HepG2 (cell line): ENCODE results near the gene CD81. TPM values are rescaled to one million over a fixed set of nuclear protein-coding genes. Genes with fewer than 3 reads are reported as not detected.
A peak's percentile ranks its signal among the peaks of the same experiment; 100 is the strongest.

ENCODE experiments used
- ASH2L ChIP-seq: fragments of 300-600, 200-600 bp; sonication (generic); IDR thresholded peaks from 2 replicates; pipeline ENCODE4 v1.7.0; 2017; ENCODE audit warnings: low read depth, mild to moderate bottlenecking, moderate library complexity, mixed read lengths, low read length; ENCODE audit not compliant: insufficient read length
- ELF1 ChIP-seq: sonication (generic); formaldehyde crosslinking; IDR thresholded peaks from 2 replicates; pipeline ENCODE4 v1.4.0; 2020; ENCODE audit warnings: missing genetic modification reagents
- FOXJ3 ChIP-seq: sonication (generic); formaldehyde crosslinking; IDR thresholded peaks from 2 replicates; pipeline ENCODE4 v1.4.0; 2020; ENCODE audit warnings: missing genetic modification reagents, mild to moderate bottlenecking, borderline replicate concordance
- HNF1A ChIP-seq, 2 experiments: sonication (generic) in 1 of 2; formaldehyde crosslinking in 1 of 2; IDR thresholded peaks; 2 replicates each; pipeline versions ENCODE4 v1.4.0 to v1.6.1; 2016 to 2020; ENCODE audit warnings: borderline replicate concordance in 1 of 2, low read depth in 1 of 2, mild to moderate bottlenecking in 1 of 2, missing genetic modification reagents in 1 of 2
- REPIN1 ChIP-seq: sonication (generic); formaldehyde crosslinking; IDR thresholded peaks from 2 replicates; pipeline ENCODE4 v1.8.0; 2022; ENCODE audit warnings: missing genetic modification reagents, low read depth, mild to moderate bottlenecking, borderline replicate concordance
- ZBTB20 ChIP-seq: sonication (generic); formaldehyde crosslinking; IDR thresholded peaks from 2 replicates; pipeline ENCODE4 v1.8.1; 2023; ENCODE audit warnings: missing genetic modification reagents, low read depth, mild to moderate bottlenecking, borderline replicate concordance
- ZBTB26 ChIP-seq: IDR thresholded peaks from 2 replicates; pipeline ENCODE4 v1.6.1; 2016; ENCODE audit warnings: missing compliant biosample characterization, missing genetic modification reagents, borderline replicate concordance
- ZBTB34 ChIP-seq: sonication (generic); formaldehyde crosslinking; IDR thresholded peaks from 2 replicates; pipeline ENCODE4 v1.8.0; 2022; ENCODE audit warnings: mild to moderate bottlenecking, missing genetic modification reagents
- ZFP90 ChIP-seq: sonication (generic); formaldehyde crosslinking; IDR thresholded peaks from 2 replicates; pipeline ENCODE4 v1.8.0; 2022; ENCODE audit warnings: missing genetic modification reagents, mild to moderate bottlenecking, inconsistent platforms, borderline replicate concordance
- ZNF512 ChIP-seq: sonication (generic); formaldehyde crosslinking; IDR thresholded peaks from 2 replicates; pipeline ENCODE4 v1.4.0; 2020; ENCODE audit warnings: mild to moderate bottlenecking, missing genetic modification reagents
- ZNF557 ChIP-seq: sonication (generic); formaldehyde crosslinking; IDR thresholded peaks from 2 replicates; pipeline ENCODE4 v1.4.0; 2020; ENCODE audit warnings: missing genetic modification reagents
- ZSCAN12 ChIP-seq: sonication (generic); formaldehyde crosslinking; IDR thresholded peaks from 2 replicates; pipeline ENCODE4 v1.9.0; 2021; ENCODE audit warnings: mild to moderate bottlenecking, missing genetic modification reagents
- polyA plus RNA-seq, 8 experiments: library from polyadenylated mRNA; depleted of rRNA in 3 of 8; stranded (reverse) in 7 of 8; unstranded in 1 of 8; fragments of >200 nt; fragmentation: Illumina TruSeq in 4 of 8; extraction: Trizol in 4 of 8; gene quantifications; 2 replicates each; pipeline versions ENCODE4 v1.2.1 to v1.2.3, GENCODE V29; 2011 to 2016; ENCODE audit warnings: low read depth in 4 of 8, missing spikeins in 1 of 8, mixed read lengths in 1 of 8; ENCODE audit not compliant: insufficient read depth in 1 of 8
- total RNA-seq, 5 experiments: library from RNA; depleted of rRNA; stranded (reverse); fragments of >200 nt; fragmentation: Illumina TruSeq; extraction: Trizol; gene quantifications; 2 replicates each; pipeline ENCODE4 v1.2.3, GENCODE V29; 2016; ENCODE audit warnings: low read depth in 1 of 5
- TF ChIP-seq, protein P1 (sequence below): IDR thresholded peaks from 2 replicates; pipeline ENCODE4 v1.6.1; 2016; ENCODE audit warnings: missing genetic modification reagents, missing compliant biosample characterization
- TF ChIP-seq, protein P2 (sequence below): sonication (generic); formaldehyde crosslinking; IDR thresholded peaks from 2 replicates; pipeline ENCODE4 v1.5.0; 2020; ENCODE audit warnings: mild to moderate bottlenecking, missing genetic modification reagents

The CD81 gene
- total and polyA plus RNA-seq, 2 of the 13 experiments (the other 11 are each of a cell fraction or from before 2014, with no cell fraction given), result not detected

GRCh38 chr11:2409611-2410468 lies 32.7 kb downstream of the CD81 start (continued):
- TF ChIP-seq REPIN1 (CRISPR knock-in tag) (no peak), ZBTB34 (CRISPR knock-in tag) (0 out of 2 replicates have a peak, but pooled peaks have one; percentile 70), ZNF557 (CRISPR knock-in tag) (no peak), ZNF512 (CRISPR knock-in tag) (no peak), ZFP90 (CRISPR knock-in tag) (no peak), FOXJ3 (CRISPR knock-in tag) (peak; percentile 75; the same call in 1 of the 2 replicates), ZBTB26 (no peak), ELF1 (CRISPR knock-in tag) (no peak), ZSCAN12 (CRISPR knock-in tag) (no peak), HNF1A (IDR thresholded peaks at IDR 0.05; ENCODE audit: low read depth) (peak; percentile 22; the same call in 1 of the 2 replicates), HNF1A (CRISPR knock-in tag; IDR thresholded peaks at IDR 0.05; ENCODE audit: borderline replicate concordance) (no peak), ASH2L (no peak), ZBTB20 (CRISPR knock-in tag) (peak; percentile 41; the same call in 1 of the 2 replicates)
- TF ChIP-seq, protein P1, sequence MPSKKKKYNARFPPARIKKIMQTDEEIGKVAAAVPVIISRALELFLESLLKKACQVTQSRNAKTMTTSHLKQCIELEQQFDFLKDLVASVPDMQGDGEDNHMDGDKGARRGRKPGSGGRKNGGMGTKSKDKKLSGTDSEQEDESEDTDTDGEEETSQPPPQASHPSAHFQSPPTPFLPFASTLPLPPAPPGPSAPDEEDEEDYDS (CRISPR knock-in tag), result no peak; the same call in 1 of the 2 replicates
- TF ChIP-seq, protein P2, sequence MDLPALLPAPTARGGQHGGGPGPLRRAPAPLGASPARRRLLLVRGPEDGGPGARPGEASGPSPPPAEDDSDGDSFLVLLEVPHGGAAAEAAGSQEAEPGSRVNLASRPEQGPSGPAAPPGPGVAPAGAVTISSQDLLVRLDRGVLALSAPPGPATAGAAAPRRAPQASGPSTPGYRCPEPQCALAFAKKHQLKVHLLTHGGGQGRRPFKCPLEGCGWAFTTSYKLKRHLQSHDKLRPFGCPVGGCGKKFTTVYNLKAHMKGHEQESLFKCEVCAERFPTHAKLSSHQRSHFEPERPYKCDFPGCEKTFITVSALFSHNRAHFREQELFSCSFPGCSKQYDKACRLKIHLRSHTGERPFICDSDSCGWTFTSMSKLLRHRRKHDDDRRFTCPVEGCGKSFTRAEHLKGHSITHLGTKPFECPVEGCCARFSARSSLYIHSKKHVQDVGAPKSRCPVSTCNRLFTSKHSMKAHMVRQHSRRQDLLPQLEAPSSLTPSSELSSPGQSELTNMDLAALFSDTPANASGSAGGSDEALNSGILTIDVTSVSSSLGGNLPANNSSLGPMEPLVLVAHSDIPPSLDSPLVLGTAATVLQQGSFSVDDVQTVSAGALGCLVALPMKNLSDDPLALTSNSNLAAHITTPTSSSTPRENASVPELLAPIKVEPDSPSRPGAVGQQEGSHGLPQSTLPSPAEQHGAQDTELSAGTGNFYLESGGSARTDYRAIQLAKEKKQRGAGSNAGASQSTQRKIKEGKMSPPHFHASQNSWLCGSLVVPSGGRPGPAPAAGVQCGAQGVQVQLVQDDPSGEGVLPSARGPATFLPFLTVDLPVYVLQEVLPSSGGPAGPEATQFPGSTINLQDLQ (CRISPR knock-in tag), result 0 out of 2 replicates have a peak, but pooled peaks have one; percentile 27
